Measurements from ENCODE around the gene ARID1B. TPM values are rescaled to one million over a fixed set of nuclear protein-coding genes. Genes with fewer than 3 reads are reported as not detected.

The ARID1B gene
- total RNA-seq, 1 donor from 2014 or later, result 66.3 TPM

DNA sequence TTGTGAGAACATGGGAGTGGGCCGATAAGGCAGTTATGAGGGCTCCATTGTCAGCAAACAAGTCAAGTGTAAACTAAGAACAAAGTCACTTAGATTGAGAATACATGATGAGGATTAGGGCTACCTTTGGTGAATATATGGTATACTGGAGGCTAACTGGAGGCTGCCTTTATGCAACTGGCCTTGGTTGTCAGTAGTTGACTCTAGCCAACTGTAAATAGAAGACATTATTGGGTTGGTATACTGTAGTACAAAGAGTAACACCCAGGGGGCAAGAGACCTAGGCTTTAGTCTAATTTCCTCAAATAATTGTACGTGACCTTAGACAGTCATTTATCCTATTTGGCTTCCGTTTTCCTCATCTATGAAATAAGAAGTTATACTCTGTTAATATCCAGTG lies 235.2 kb downstream of the ARID1B start:
- intact Hi-C loops (cut with micrococcal nuclease), result no loop called here
- H3K4me1 Mint-ChIP-seq (ENCODE audit: low read depth), result peaks cover 19% of the 10 kb centered on the region
- no peak overlapping the region for H3K27ac Mint-ChIP-seq
- peaks cover 5% of the 10 kb centered on the region for H3K9me3 Mint-ChIP-seq
- no peak for DNase-seq (ENCODE audit: low spot score)
- no peaks in the 10 kb centered on the region for H3K27me3 Mint-ChIP-seq (ENCODE audit: low read depth)
- H3K36me3 Mint-ChIP-seq (ENCODE audit: low read depth), result peaks cover 4% of the 10 kb centered on the region
- H3K4me3 Mint-ChIP-seq (ENCODE audit: low read depth), result no peak overlapping the region

GRCh38 chr6:157013649-157014304 lies 236.6 kb downstream of the ARID1B start:
- Mint-ChIP-seq H3K4me3 (ENCODE audit: low read depth) (no peak overlapping the region), H3K4me1 (ENCODE audit: low read depth) (peaks cover 24% of the 10 kb centered on the region)
- intact Hi-C loops (cut with micrococcal nuclease), result no loop called here

DNA sequence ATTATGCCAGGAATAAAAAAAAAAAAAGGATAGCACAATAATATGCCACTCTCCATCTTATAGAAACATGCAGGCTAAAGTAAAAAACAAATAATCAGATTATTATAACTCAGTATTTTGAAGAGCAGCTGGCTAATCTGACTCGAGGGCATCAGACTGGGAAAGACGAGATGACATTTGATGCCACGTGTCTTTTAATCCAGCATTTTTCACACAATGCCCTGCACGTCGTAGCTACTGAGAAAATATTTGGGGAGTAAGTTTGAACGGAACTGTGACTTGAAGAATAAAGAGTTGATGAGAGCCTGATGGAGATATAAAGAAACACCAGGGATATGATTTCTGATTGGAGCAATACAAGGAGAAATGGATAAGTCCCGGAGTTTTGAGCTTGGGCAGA lies 237.7 kb downstream of the ARID1B start:
- peaks cover 5% of the 10 kb centered on the region for H3K9me3 Mint-ChIP-seq
- no peaks in the 10 kb centered on the region for H3K27me3 Mint-ChIP-seq (ENCODE audit: low read depth)
- H3K27ac Mint-ChIP-seq, result no peak overlapping the region
- intact Hi-C loops (cut with micrococcal nuclease), result no loop called here
- H3K4me1 Mint-ChIP-seq (ENCODE audit: low read depth), result peaks cover 29% of the 10 kb centered on the region
- DNase-seq (ENCODE audit: low spot score), result no peak
- H3K36me3 Mint-ChIP-seq (ENCODE audit: low read depth), result peaks cover 4% of the 10 kb centered on the region
- no peak overlapping the region for H3K4me3 Mint-ChIP-seq (ENCODE audit: low read depth)

More at GRCh38 chr6:157013649-157014304, 236.6 kb downstream of the ARID1B start:
- Mint-ChIP-seq H3K36me3 (ENCODE audit: low read depth) (peaks cover 4% of the 10 kb centered on the region), H3K9me3 (peaks cover 5% of the 10 kb centered on the region), H3K27me3 (ENCODE audit: low read depth) (no peaks in the 10 kb centered on the region), H3K27ac (no peak overlapping the region)
- DNase-seq (ENCODE audit: low spot score), result no peak

DNA sequence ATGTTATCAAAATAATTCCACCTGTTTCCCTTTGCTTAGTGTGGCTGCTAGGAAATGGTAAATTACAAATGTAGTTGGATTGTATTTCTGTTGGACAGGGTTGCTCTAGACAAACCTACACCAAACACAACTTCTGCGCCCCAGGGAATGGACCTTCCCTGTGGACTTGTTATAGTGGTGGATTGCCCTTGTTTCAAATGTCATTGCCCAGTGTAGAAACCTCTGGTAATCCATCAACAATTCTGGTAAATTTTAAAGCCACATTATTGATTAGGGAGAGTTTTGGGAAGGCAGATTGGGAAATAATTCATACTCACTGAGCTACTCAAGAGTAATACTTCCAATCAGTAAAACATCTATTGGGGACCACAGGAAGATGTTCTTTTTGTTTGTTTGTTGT lies 239.8 kb downstream of the ARID1B start:
- DNase-seq (ENCODE audit: low spot score), result no peak
- Mint-ChIP-seq H3K4me1 (ENCODE audit: low read depth) (peaks cover 30% of the 10 kb centered on the region), H3K9me3 (peaks cover under 1% of the 10 kb centered on the region), H3K4me3 (ENCODE audit: low read depth) (no peak overlapping the region), H3K27ac (no peak overlapping the region), H3K27me3 (ENCODE audit: low read depth) (no peaks in the 10 kb centered on the region), H3K36me3 (ENCODE audit: low read depth) (no peaks in the 10 kb centered on the region)
- intact Hi-C loops (cut with micrococcal nuclease), result no loop called here

- Mint-ChIP-seq H3K9me3 (no peaks in the 10 kb centered on the region), H3K27ac (no peak overlapping the region), H3K4me1 (ENCODE audit: low read depth) (peaks cover 36% of the 10 kb centered on the region), H3K4me3 (ENCODE audit: low read depth) (no peak overlapping the region), H3K27me3 (ENCODE audit: low read depth) (no peaks in the 10 kb centered on the region), H3K36me3 (ENCODE audit: low read depth) (no peaks in the 10 kb centered on the region)
- intact Hi-C loops (cut with micrococcal nuclease), result loop anchor here (2.0 kb wide), 1 partner anchor 19 kb away; no protein-coding TSS in a partner anchor
- DNase-seq (ENCODE audit: low spot score), result no peak
These were observed 240.7 kb downstream of the ARID1B start for GRCh38 chr6:157017861-157018260.

GRCh38 chr6:157019115-157019641 lies 242.0 kb downstream of the ARID1B start:
- no peaks in the 10 kb centered on the region for H3K9me3 Mint-ChIP-seq
- no peak for DNase-seq (ENCODE audit: low spot score)
- H3K4me3 Mint-ChIP-seq (ENCODE audit: low read depth), result peak overlapping the region; percentile 73
- H3K27ac Mint-ChIP-seq, result peak overlapping the region; percentile 79
- H3K36me3 Mint-ChIP-seq (ENCODE audit: low read depth), result no peaks in the 10 kb centered on the region
- H3K27me3 Mint-ChIP-seq (ENCODE audit: low read depth), result no peaks in the 10 kb centered on the region
- intact Hi-C loops (cut with micrococcal nuclease), result loop anchor here (2.0 kb wide), 1 partner anchor 20 kb away; no protein-coding TSS in a partner anchor
- H3K4me1 Mint-ChIP-seq (ENCODE audit: low read depth), result peaks cover 38% of the 10 kb centered on the region

- Mint-ChIP-seq H3K4me1 (ENCODE audit: low read depth) (peaks cover 38% of the 10 kb centered on the region), H3K9me3 (no peaks in the 10 kb centered on the region), H3K4me3 (ENCODE audit: low read depth) (peak overlapping the region; percentile 73), H3K27me3 (ENCODE audit: low read depth) (no peaks in the 10 kb centered on the region), H3K36me3 (ENCODE audit: low read depth) (peaks cover 5% of the 10 kb centered on the region), H3K27ac (peak overlapping the region; percentile 79)
- intact Hi-C loops (cut with micrococcal nuclease), result loop anchor here (1.0 to 10.0 kb wide), 8 partner anchors 21 to 1705 kb away; partner anchors contain the start of gene TFB1M
- DNase-seq (ENCODE audit: low spot score), result no peak
These were observed 242.6 kb downstream of the ARID1B start for GRCh38 chr6:157019733-157020132.

GRCh38 chr6:157020398-157020797 lies 243.2 kb downstream of the ARID1B start:
- peak overlapping the region; percentile 94 for H3K27ac Mint-ChIP-seq
- intact Hi-C loops (cut with micrococcal nuclease), result loop anchor here (1.0 to 10.0 kb wide), 7 partner anchors 36 to 1706 kb away; partner anchors contain the start of gene TFB1M
- H3K36me3 Mint-ChIP-seq (ENCODE audit: low read depth), result peaks cover 11% of the 10 kb centered on the region
- peaks cover 6% of the 10 kb centered on the region for H3K9me3 Mint-ChIP-seq
- no peak for DNase-seq (ENCODE audit: low spot score)
- H3K4me1 Mint-ChIP-seq (ENCODE audit: low read depth), result peaks cover 43% of the 10 kb centered on the region
- peak overlapping the region; percentile 94 for H3K4me3 Mint-ChIP-seq (ENCODE audit: low read depth)
- no peaks in the 10 kb centered on the region for H3K27me3 Mint-ChIP-seq (ENCODE audit: low read depth)

DNA sequence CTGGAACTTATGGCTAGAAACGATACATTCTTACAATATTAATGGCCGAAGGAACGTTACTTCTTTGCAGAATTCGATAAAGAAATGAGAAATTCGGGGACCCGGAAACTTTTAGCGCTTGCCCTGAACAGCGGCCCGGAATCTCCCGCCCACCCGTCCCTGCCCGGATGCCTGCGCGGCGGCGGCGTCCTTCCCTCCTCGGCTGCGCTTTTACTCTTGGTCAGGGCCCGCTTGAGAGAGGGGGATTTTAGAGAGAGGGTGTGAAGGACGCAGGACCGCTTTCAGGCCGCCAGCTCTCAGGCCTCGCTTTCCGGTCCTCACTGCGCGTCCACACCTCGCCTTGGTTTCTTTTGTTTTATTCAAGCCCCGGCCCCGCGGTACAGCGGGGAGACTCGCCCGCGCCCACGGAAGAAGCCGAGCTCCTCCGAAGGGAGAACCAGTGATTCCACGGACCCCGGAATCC lies 243.7 kb downstream of the ARID1B start:
- no peaks in the 10 kb centered on the region for H3K27me3 Mint-ChIP-seq (ENCODE audit: low read depth)
- intact Hi-C loops (cut with micrococcal nuclease), result loop anchor here (1.0 to 10.0 kb wide), 7 partner anchors 36 to 1706 kb away; partner anchors contain the start of gene TFB1M
- H3K36me3 Mint-ChIP-seq (ENCODE audit: low read depth), result peaks cover 15% of the 10 kb centered on the region
- DNase-seq (ENCODE audit: low spot score), result no peak
- H3K4me1 Mint-ChIP-seq (ENCODE audit: low read depth), result peaks cover 44% of the 10 kb centered on the region
- H3K4me3 Mint-ChIP-seq (ENCODE audit: low read depth), result peak overlapping the region; percentile 94
- H3K27ac Mint-ChIP-seq, result peak overlapping the region; percentile 94
- H3K9me3 Mint-ChIP-seq, result peaks cover 9% of the 10 kb centered on the region

DNA sequence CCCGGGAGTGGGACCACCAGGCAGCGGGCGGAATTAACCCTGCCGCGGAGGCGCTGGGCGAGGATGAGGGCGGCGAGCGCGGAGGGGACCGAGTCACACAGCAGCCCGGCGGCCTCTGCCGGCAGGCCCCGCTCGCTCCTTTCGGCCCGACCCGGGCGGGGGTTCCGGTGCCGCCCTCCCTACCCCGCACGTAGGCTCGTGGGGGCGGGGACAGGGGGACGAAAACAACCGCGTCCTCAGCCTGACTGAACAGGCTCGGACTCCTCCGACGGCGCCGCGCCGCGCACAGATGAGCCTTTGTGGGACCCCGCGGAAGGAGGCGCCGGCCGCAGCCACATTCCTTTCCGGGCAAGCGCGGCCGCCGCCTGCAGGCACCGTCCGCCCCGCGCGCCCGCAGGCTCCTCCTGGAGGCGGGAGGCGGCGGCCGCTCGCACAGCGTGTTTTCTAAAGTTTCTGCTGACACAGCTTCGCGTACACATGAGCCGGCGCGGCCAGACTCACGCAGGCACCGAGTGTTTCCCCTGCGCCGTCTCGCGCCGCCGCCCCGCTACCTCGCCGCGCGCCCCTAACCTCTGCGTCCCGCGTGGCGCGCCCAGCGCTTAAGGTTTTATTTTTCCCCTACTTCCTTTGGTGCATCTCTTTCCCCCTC lies 244.3 kb downstream of the ARID1B start:
- H3K36me3 Mint-ChIP-seq (ENCODE audit: low read depth), result peaks cover 18% of the 10 kb centered on the region

GRCh38 chr6:157021993-157022740 lies 245.0 kb downstream of the ARID1B start:
- H3K27ac Mint-ChIP-seq, result peak overlapping the region; percentile 99
- H3K27me3 Mint-ChIP-seq (ENCODE audit: low read depth), result no peaks in the 10 kb centered on the region
- peaks cover 9% of the 10 kb centered on the region for H3K9me3 Mint-ChIP-seq
- H3K4me1 Mint-ChIP-seq (ENCODE audit: low read depth), result peaks cover 42% of the 10 kb centered on the region
- H3K36me3 Mint-ChIP-seq (ENCODE audit: low read depth), result peaks cover 18% of the 10 kb centered on the region
- intact Hi-C loops (cut with micrococcal nuclease), result loop anchor here (1.0 to 10.0 kb wide), 8 partner anchors 35 to 1707 kb away; partner anchors contain the start of gene TFB1M
- H3K4me3 Mint-ChIP-seq (ENCODE audit: low read depth), result peak overlapping the region; percentile 94
- peak; percentile 71 for DNase-seq (ENCODE audit: low spot score)

More for the DNA sequence above, 244.3 kb downstream of the ARID1B start:
- intact Hi-C loops (cut with micrococcal nuclease), result loop anchor here (2.0 to 10.0 kb wide), 6 partner anchors 35 to 1707 kb away; partner anchors contain the start of gene TFB1M
- peaks cover 9% of the 10 kb centered on the region for H3K9me3 Mint-ChIP-seq
- peak overlapping the region; percentile 94 for H3K4me3 Mint-ChIP-seq (ENCODE audit: low read depth)
- H3K4me1 Mint-ChIP-seq (ENCODE audit: low read depth), result peaks cover 46% of the 10 kb centered on the region
- peak overlapping the region; percentile 99 for H3K27ac Mint-ChIP-seq
- H3K27me3 Mint-ChIP-seq (ENCODE audit: low read depth), result no peaks in the 10 kb centered on the region
- peak; percentile 89 for DNase-seq (ENCODE audit: low spot score)

DNA sequence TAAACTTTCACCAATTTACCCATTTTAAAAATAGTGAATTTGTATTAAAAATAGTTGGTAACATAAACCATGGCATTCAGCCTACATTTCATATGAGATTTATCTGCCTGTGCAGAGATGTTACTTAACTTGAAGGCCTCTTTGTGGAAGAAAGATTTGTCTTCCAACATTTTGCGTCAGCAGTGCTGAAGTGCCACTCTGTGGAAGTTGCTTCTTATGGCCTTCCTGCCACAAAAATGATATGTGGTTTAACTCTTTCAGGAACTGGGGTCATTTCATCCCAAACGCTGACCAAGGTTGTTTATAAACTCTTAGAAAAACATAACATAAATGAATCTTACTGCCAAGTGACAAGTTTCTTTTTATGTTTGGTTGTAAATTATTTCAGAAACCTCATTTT lies 246.8 kb downstream of the ARID1B start:
- Mint-ChIP-seq H3K4me1 (ENCODE audit: low read depth) (peaks cover 30% of the 10 kb centered on the region), H3K27ac (no peak overlapping the region), H3K4me3 (ENCODE audit: low read depth) (no peak overlapping the region), H3K36me3 (ENCODE audit: low read depth) (peaks cover 23% of the 10 kb centered on the region), H3K9me3 (peaks cover 9% of the 10 kb centered on the region), H3K27me3 (ENCODE audit: low read depth) (no peaks in the 10 kb centered on the region)
- no peak for DNase-seq (ENCODE audit: low spot score)
- intact Hi-C loops (cut with micrococcal nuclease), result loop anchor here (2.0 to 10.0 kb wide), 4 partner anchors 167 to 1709 kb away; partner anchors contain the start of gene TFB1M

All from activated T-helper 2 cell treated with anti-CD3 and anti-CD28 coated beads, Interferon-gamma antibody, Interleukin-2, Interleukin-4, amounts not matched to agents 10 μg/mL and 5 μg/mL and 100 μg/mL, durations not matched to agents 14 hours and 24 hours and 36 hours (primary cell).